Hepatocyte (in vitro differentiated cells): ENCODE measurements around the gene GPC5.

ENCODE experiments used
- CTCF ChIP-seq: fragments of 200-600 bp; sonication (generic); IDR thresholded peaks from 2 replicates; pipeline ENCODE4 v1.5.1; 2016; ENCODE audit warnings: antibody characterized with exemption, mild to moderate bottlenecking; ENCODE audit not compliant: poor library complexity
- EZH2 ChIP-seq: fragments of 200-600 bp; sonication (generic); IDR thresholded peaks from 2 replicates; pipeline ENCODE4 v1.6.1; 2016; ENCODE audit warnings: antibody characterized with exemption, mild to moderate bottlenecking, borderline replicate concordance

GRCh38 chr13:92743992-92744391 is 1345.6 kb downstream of the GPC5 start:
- no peak for TF ChIP-seq CTCF
- no peak for TF ChIP-seq EZH2
